MCF 10A (cell line): ENCODE data around the gene CHRND. TPM values are rescaled to one million over a fixed set of nuclear protein-coding genes. Genes with fewer than 3 reads are reported as not detected.
A peak's percentile ranks its signal among the peaks of the same experiment; 100 is the strongest.

ENCODE experiments used
- BruUV-seq: library from RNA; stranded (reverse); fragments of 400-500 nt; replicated peaks from 2 replicates; lab custom pipeline; 2021; lab: Mats Ljungman, UMichigan
- CTCF ChIA-PET: fragments of 300-600 bp; sonication (Branson Sonifier 250); formaldehyde crosslinking; extraction: SDS; loops from one replicate; lab custom pipeline; 2021; ENCODE audit warnings: antibody characterized with exemption, inconsistent platforms; lab: Yijun Ruan, JAX
- POLR2A ChIA-PET: fragments of 300-600, 350-650 bp; sonication (Branson Sonifier 250); formaldehyde crosslinking; extraction: SDS; loops from one replicate; lab custom pipeline; 2020; ENCODE audit warnings: antibody characterized with exemption, inconsistent platforms; lab: Yijun Ruan, JAX
- DNase-seq: peaks from one replicate; pipeline ENCODE4 v3.0.0-alpha.2; 2018; ENCODE audit not compliant: unreplicated experiment
- H3K27ac Mint-ChIP-seq: one replicate; pipeline ENCODE4 v1.8.0; 2022; ENCODE audit warnings: mild to moderate bottlenecking, low read depth, mixed read lengths; ENCODE audit not compliant: unreplicated experiment
- H3K27me3 Mint-ChIP-seq: one replicate; pipeline ENCODE4 v1.8.0; 2022; ENCODE audit warnings: mixed read lengths; ENCODE audit not compliant: insufficient read depth, unreplicated experiment
- H3K36me3 Mint-ChIP-seq: one replicate; pipeline ENCODE4 v1.8.0; 2022; ENCODE audit warnings: mild to moderate bottlenecking, moderate library complexity, mixed read lengths; ENCODE audit not compliant: insufficient read depth, unreplicated experiment
- H3K4me1 Mint-ChIP-seq: one replicate; pipeline ENCODE4 v1.8.0; 2022; ENCODE audit warnings: mixed read lengths; ENCODE audit not compliant: insufficient read depth, unreplicated experiment
- H3K4me3 Mint-ChIP-seq: one replicate; pipeline ENCODE4 v1.8.0; 2022; ENCODE audit warnings: mild to moderate bottlenecking, moderate library complexity, mixed read lengths; ENCODE audit not compliant: unreplicated experiment
- H3K9me3 Mint-ChIP-seq: one replicate; pipeline ENCODE4 v1.8.0; 2022; ENCODE audit warnings: mixed read lengths; ENCODE audit not compliant: unreplicated experiment
- intact Hi-C: fragments of 100-400 bp; cut with micrococcal nuclease; formaldehyde crosslinking; loops from 2 replicates; pipeline ENCODE4 v1.14.1; 2022
- total RNA-seq: library from RNA; stranded (reverse); gene quantifications from 2 replicates; pipeline ENCODE4 v1.2.3, GENCODE V29; 2022
- TF ChIP-seq, protein P1 (sequence below): fragments of 200-600 bp; IDR thresholded peaks from one replicate; pipeline ENCODE4 v1.8.0; 2022; ENCODE audit warnings: antibody characterized with exemption, mild to moderate bottlenecking; ENCODE audit not compliant: unreplicated experiment

Gene CHRND
- total RNA-seq, 1 experiment from 2014 or later, result not detected

DNA sequence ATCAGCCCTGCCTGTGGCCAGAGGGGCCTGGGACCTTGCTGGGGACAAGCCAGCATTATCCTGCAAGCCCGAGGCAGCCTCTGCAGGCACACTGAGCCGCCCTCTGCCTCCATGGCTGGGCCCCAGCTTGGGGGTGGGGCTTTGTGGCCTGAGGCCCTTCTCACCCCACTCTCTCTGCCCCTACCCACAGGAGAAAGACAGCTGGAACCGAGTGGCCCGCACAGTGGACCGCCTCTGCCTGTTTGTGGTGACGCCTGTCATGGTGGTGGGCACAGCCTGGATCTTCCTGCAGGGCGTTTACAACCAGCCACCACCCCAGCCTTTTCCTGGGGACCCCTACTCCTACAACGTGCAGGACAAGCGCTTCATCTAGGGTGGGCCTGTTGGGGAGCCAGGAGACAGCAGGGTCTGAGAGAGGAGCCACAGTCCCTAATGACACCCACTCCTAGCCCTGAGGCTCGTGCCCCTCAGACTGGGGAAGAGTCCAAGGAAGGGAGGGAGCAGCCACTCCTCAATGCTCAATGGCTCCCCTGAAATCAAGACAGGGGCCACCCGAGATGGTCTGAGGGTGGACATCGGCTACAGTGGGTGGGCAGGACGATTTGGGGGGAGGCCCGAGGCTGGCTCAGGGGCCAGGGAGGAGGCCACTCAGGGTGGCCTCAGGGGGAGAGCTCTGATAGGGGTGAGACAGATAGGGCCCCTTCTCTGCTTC, 9.1 kb downstream of the CHRND start:
- no peak for DNase-seq
- Mint-ChIP-seq H3K9me3 (peaks cover 6% of the 10 kb centered on the region), H3K4me1 (no peaks in the 10 kb centered on the region), H3K27ac (no peak overlapping the region), H3K36me3 (no peaks in the 10 kb centered on the region), H3K27me3 (no peaks in the 10 kb centered on the region), H3K4me3 (no peak overlapping the region)
- ChIA-PET CTCF (interaction anchor here (0.6 to 0.8 kb wide), 2 partner anchors 11 to 633 kb away, joined by 3 to 4 read pairs; no protein-coding TSS in a partner anchor), POLR2A (no interaction called here)
- intact Hi-C loops, result no loop called here
- BruUV-seq, result no TSS peak
- TF ChIP-seq, protein P1, sequence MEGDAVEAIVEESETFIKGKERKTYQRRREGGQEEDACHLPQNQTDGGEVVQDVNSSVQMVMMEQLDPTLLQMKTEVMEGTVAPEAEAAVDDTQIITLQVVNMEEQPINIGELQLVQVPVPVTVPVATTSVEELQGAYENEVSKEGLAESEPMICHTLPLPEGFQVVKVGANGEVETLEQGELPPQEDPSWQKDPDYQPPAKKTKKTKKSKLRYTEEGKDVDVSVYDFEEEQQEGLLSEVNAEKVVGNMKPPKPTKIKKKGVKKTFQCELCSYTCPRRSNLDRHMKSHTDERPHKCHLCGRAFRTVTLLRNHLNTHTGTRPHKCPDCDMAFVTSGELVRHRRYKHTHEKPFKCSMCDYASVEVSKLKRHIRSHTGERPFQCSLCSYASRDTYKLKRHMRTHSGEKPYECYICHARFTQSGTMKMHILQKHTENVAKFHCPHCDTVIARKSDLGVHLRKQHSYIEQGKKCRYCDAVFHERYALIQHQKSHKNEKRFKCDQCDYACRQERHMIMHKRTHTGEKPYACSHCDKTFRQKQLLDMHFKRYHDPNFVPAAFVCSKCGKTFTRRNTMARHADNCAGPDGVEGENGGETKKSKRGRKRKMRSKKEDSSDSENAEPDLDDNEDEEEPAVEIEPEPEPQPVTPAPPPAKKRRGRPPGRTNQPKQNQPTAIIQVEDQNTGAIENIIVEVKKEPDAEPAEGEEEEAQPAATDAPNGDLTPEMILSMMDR, result no peak

DNA sequence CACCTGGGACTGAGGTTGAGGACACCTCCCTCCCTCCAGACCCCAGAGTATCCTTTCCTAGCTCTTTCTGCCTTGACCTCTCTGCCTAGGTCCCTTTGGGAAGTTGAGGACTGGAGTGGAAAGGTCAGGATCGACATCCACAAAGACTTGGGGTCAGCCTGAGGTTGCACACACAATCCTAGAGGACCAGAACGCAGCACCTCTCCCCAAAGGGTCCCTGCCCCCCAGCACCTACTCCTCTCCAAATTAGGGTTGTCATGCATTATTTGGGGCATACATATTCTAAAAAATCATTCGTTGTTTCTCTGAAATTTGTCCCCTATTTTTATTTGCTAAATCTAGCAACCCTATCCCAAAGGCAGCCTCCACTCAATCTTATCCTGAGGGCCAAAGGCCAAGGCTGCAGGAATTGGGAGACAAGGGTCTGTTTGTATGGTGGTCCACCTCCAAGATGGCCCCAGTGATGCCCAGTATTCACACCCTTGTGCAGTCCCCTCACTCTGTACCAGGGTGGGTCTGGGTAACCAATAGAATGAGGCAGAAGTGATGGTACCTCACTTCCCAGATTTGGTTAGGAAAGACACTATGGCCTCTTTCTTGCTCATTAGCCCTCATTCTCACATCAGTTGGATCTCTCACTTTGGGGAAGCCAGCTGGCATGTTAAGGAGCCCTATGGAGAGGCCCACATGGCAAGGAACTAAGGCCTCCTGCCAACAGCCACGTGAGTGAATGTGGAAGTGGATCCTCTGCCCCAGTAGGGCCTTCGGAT, 10.0 kb downstream of the CHRND start:
- Mint-ChIP-seq H3K9me3 (peaks cover 6% of the 10 kb centered on the region), H3K27ac (no peak overlapping the region), H3K36me3 (no peaks in the 10 kb centered on the region), H3K27me3 (no peaks in the 10 kb centered on the region), H3K4me3 (no peak overlapping the region), H3K4me1 (no peaks in the 10 kb centered on the region)
- ChIA-PET CTCF (interaction anchor here (0.8 kb wide), 1 partner anchor 633 kb away, joined by 4 read pairs; no protein-coding TSS in a partner anchor), POLR2A (no interaction called here)
- TF ChIP-seq, protein P1, result no peak
- intact Hi-C loops, result no loop called here
- BruUV-seq, result no TSS peak
- no peak for DNase-seq

DNA sequence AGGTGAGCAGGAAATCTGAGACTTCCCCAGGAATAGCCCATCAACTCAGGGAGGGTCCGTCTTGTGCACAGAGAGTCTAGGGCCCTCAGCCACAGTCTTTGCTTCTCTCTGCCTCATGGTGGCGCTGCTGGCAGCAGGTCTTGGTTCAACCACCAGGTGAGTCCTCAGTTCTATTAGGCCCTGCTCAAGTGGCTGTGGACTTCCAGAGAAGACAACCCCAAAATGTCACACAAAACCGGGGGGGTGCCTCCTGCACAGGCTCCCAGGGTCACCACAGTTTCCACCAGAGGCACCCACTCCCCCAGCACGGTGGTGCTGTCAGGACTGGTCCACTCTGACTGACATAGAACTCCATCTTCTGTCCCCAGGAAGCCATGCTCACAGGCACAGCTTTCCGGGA, 11.1 kb downstream of the CHRND start:
- intact Hi-C loops, result no loop called here
- BruUV-seq, result no TSS peak
- no peak overlapping the region for H3K4me3 Mint-ChIP-seq
- no peak overlapping the region for H3K27ac Mint-ChIP-seq
- DNase-seq, result peak; percentile 39
- TF ChIP-seq, protein P1, result no peak
- POLR2A ChIA-PET, result interaction anchor here (0.6 kb wide), 1 partner anchor 944 kb away, joined by 3 read pairs; the partner anchor contains the start of gene TEX44
- H3K9me3 Mint-ChIP-seq, result peaks cover 6% of the 10 kb centered on the region
- no peaks in the 10 kb centered on the region for H3K27me3 Mint-ChIP-seq
- no peaks in the 10 kb centered on the region for H3K4me1 Mint-ChIP-seq
- CTCF ChIA-PET, result interaction anchor here (0.7 kb wide), 1 partner anchor 188 kb away, joined by 3 read pairs; no protein-coding TSS in a partner anchor
- H3K36me3 Mint-ChIP-seq, result peaks cover 4% of the 10 kb centered on the region

DNA sequence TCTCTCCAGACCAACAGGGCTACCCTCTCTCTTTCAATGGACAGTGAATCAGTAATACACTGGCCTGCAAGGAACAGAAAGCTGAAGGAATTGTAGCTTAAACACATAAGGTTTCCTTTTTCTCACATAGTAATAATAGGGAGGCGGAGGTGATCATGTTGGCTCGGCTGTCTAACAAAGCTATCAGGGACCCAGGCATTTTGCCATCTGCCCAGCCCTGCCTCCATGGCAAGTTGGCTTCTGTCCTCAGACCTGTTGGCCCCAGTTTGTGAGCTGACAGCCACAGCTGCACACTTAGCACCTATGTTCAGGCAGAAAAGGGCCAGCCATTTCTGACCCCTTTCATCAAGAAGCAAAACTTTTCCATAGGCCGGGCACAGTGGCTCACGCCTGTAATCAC, 11.5 kb downstream of the CHRND start:
- Mint-ChIP-seq H3K4me3 (no peak overlapping the region), H3K27me3 (no peaks in the 10 kb centered on the region), H3K36me3 (peaks cover 6% of the 10 kb centered on the region), H3K4me1 (no peaks in the 10 kb centered on the region), H3K9me3 (peaks cover 6% of the 10 kb centered on the region), H3K27ac (no peak overlapping the region)
- ChIA-PET CTCF (interaction anchor here (0.5 to 0.8 kb wide), 3 partner anchors 10 to 188 kb away, joined by 3 read pairs; no protein-coding TSS in a partner anchor), POLR2A (interaction anchor here (0.6 to 2.6 kb wide), 3 partner anchors 13 to 945 kb away, joined by 3 to 6 read pairs (median 3); partner anchors contain the start of genes EIF4E2, TEX44 and TIGD1)
- intact Hi-C loops, result no loop called here
- no peak for DNase-seq
- TF ChIP-seq, protein P1, result no peak
- no TSS peak for BruUV-seq
